ENCODE measurements around the gene CTPS1. TPM values are rescaled to one million over a fixed set of nuclear protein-coding genes. Genes with fewer than 3 reads are reported as not detected.

Gene CTPS1
- total and polyA plus RNA-seq, 2 experiments from 2014 or later: 31.8 to 93.9 TPM

DNA sequence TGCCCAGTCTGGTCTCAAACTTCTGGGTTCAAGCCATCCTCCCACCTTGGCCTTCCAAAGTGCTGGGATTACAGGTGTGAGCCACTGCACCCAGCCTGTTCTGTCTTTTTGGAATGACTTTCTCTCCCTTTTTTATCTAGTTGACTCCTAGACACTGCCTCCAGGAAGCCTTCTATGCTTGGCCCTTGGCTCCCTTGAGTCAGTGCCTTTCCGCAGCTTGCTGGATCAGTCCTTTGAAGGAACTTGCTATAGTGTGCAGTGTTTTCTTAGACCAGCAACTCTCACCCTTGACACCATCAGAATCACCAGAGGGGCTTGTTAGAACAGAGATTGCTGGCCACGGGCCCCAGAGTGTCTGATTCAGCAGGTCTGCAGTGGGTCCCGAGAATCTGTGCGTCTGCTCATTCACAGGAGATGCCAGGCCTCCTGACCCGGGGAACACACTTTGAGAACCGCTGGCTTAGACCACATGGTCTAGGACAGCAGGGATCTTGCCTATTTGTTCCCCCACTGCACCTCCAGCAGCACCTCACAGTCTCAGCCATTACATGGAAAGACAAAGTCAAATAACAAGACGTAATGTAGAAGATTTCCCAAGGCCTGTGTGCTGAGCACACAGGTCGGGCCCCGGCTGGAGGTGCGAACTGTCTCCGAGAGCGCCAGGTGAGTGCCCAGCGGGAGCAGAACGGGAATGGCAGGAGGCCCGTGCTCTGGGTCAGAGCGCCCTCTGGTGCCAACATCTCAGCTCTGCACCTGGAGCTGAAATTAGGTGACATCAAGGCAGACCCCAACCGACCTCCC, 27.4 kb upstream of the CTPS1 start:
- H3K36me3 Mint-ChIP-seq (ENCODE audit: low read depth): no peaks in the 10 kb centered on the region
- H3F3A ChIP-seq (replicated peaks; ENCODE audit: low read depth): 0 out of 2 replicates have a peak, but pooled peaks cover 2% of the 10 kb centered on the region
- H3K9me3 Mint-ChIP-seq: no peaks in the 10 kb centered on the region
- peaks cover 10% of the 10 kb centered on the region for H3K4me1 Mint-ChIP-seq
- H3K27me3 ChIP-seq (ENCODE audit: insufficient read depth): no peaks in the 10 kb centered on the region
- peak; percentile 79 for ATAC-seq
- H3K4me3 ChIP-seq: no peak overlapping the region
- H3K79me2 ChIP-seq (replicated peaks; ENCODE audit: insufficient read depth): no peaks in the 10 kb centered on the region
- no peak for TF ChIP-seq ZNF114 (CRISPR knock-in tag; IDR thresholded peaks at IDR 0.05)
- TF ChIP-seq NANOG (IDR thresholded peaks at IDR 0.05; ENCODE audit: borderline replicate concordance): no peak
- TF ChIP-seq EZH2 (IDR thresholded peaks at IDR 0.05; ENCODE audit: low read depth, unreplicated experiment): no peak
- TF ChIP-seq CREB1 (CRISPR knock-in tag; IDR thresholded peaks at IDR 0.05; ENCODE audit: low read depth): no peak
- TF ChIP-seq, protein P1, sequence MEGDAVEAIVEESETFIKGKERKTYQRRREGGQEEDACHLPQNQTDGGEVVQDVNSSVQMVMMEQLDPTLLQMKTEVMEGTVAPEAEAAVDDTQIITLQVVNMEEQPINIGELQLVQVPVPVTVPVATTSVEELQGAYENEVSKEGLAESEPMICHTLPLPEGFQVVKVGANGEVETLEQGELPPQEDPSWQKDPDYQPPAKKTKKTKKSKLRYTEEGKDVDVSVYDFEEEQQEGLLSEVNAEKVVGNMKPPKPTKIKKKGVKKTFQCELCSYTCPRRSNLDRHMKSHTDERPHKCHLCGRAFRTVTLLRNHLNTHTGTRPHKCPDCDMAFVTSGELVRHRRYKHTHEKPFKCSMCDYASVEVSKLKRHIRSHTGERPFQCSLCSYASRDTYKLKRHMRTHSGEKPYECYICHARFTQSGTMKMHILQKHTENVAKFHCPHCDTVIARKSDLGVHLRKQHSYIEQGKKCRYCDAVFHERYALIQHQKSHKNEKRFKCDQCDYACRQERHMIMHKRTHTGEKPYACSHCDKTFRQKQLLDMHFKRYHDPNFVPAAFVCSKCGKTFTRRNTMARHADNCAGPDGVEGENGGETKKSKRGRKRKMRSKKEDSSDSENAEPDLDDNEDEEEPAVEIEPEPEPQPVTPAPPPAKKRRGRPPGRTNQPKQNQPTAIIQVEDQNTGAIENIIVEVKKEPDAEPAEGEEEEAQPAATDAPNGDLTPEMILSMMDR (conservative IDR thresholded peaks at IDR 0.05; ENCODE audit: low read depth in 2 of 2): peak; percentile 77 to 98
- no peak for TF ChIP-seq ZNF331 (CRISPR knock-in tag; IDR thresholded peaks at IDR 0.05; ENCODE audit: low read depth)
- no peak for TF ChIP-seq STAT1 (IDR thresholded peaks at IDR 0.05; ENCODE audit: unreplicated experiment)
- 0 out of 2 replicates have a peak, but pooled peaks cover 13% of the 10 kb centered on the region for H3K4me1 ChIP-seq (ENCODE audit: insufficient read depth)
- H3K9me2 ChIP-seq (ENCODE audit: insufficient read depth): no peaks in the 10 kb centered on the region
- H3K36me3 ChIP-seq (ENCODE audit: insufficient read depth): no peaks in the 10 kb centered on the region
- peak overlapping the region; percentile 69; the same call in 1 of the 2 replicates for H2AFZ ChIP-seq
- no peak overlapping the region for H3K27ac ChIP-seq (ENCODE audit: low read depth)
- H4K20me1 ChIP-seq (replicated peaks; ENCODE audit: insufficient read depth): no peaks in the 10 kb centered on the region
- peaks cover 16% of the 10 kb centered on the region for H3K27me3 Mint-ChIP-seq (ENCODE audit: insufficient read depth, low read depth, poor library complexity)
- peak; percentile 92 for DNase-seq (ENCODE audit: low spot score)
- 0 out of 3 replicates have a peak overlapping the region, but pooled peaks have one; percentile 23 for H3K4me3 Mint-ChIP-seq
- no peak overlapping the region for H3K4me2 ChIP-seq
- no peak overlapping the region for H3K27ac Mint-ChIP-seq

DNA sequence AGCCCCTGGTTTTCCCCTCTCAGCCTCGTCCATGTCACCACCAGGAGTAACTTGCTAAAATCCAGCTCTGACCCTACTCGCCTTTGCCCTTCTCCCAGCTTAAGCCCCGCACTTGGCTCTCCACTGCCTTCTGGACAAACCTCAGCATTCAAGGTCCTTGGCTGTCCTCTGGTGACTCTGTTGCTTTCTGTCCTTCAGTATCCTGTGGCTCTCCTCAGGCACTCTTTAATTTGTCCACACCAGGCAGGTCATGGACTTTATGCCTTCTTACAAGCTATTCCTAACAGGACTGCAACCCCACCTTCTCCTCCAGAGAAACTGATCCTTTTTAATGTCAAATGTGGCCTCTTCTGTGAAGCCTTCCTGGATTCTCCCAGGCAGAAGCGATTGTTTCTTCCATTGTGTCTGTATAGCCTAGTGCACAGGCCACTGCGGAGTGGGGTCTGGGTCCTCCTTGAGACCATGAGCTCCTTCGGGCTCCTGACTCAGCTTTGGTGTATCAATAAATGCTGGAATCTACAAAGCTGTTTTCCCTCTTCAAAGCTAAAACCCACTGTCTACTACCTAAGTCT, 26.7 kb upstream of the CTPS1 start:
- H3K4me3 Mint-ChIP-seq: no peak overlapping the region
- ATAC-seq (no peak), DNase-seq (ENCODE audit: low spot score) (no peak)
- Histone ChIP-seq H4K20me1 (replicated peaks; ENCODE audit: insufficient read depth) (no peaks in the 10 kb centered on the region), H3K4me2 (no peak overlapping the region), H3K27me3 (ENCODE audit: insufficient read depth) (no peaks in the 10 kb centered on the region), H3K79me2 (replicated peaks; ENCODE audit: insufficient read depth) (no peaks in the 10 kb centered on the region), H3K9me2 (ENCODE audit: insufficient read depth) (no peaks in the 10 kb centered on the region), H2AFZ (peak overlapping the region; percentile 87), H3F3A (replicated peaks; ENCODE audit: low read depth) (0 out of 2 replicates have a peak, but pooled peaks cover 2% of the 10 kb centered on the region), H3K4me1 (ENCODE audit: insufficient read depth) (0 out of 2 replicates have a peak, but pooled peaks cover 13% of the 10 kb centered on the region), H3K36me3 (ENCODE audit: insufficient read depth) (no peaks in the 10 kb centered on the region), H3K4me3 (no peak overlapping the region), H3K27ac (ENCODE audit: low read depth) (no peak overlapping the region)
- H3K9me3 Mint-ChIP-seq: no peaks in the 10 kb centered on the region
- H3K27ac Mint-ChIP-seq: no peak overlapping the region
- peaks cover 16% of the 10 kb centered on the region for H3K27me3 Mint-ChIP-seq (ENCODE audit: insufficient read depth, low read depth, poor library complexity)
- peaks cover 10% of the 10 kb centered on the region for H3K4me1 Mint-ChIP-seq
- H3K36me3 Mint-ChIP-seq (ENCODE audit: low read depth): no peaks in the 10 kb centered on the region
- TF ChIP-seq NANOG (IDR thresholded peaks at IDR 0.05; ENCODE audit: borderline replicate concordance) (no peak), EZH2phosphoT487 (IDR thresholded peaks at IDR 0.05; ENCODE audit: unreplicated experiment) (no peak)
- TF ChIP-seq, protein P2, sequence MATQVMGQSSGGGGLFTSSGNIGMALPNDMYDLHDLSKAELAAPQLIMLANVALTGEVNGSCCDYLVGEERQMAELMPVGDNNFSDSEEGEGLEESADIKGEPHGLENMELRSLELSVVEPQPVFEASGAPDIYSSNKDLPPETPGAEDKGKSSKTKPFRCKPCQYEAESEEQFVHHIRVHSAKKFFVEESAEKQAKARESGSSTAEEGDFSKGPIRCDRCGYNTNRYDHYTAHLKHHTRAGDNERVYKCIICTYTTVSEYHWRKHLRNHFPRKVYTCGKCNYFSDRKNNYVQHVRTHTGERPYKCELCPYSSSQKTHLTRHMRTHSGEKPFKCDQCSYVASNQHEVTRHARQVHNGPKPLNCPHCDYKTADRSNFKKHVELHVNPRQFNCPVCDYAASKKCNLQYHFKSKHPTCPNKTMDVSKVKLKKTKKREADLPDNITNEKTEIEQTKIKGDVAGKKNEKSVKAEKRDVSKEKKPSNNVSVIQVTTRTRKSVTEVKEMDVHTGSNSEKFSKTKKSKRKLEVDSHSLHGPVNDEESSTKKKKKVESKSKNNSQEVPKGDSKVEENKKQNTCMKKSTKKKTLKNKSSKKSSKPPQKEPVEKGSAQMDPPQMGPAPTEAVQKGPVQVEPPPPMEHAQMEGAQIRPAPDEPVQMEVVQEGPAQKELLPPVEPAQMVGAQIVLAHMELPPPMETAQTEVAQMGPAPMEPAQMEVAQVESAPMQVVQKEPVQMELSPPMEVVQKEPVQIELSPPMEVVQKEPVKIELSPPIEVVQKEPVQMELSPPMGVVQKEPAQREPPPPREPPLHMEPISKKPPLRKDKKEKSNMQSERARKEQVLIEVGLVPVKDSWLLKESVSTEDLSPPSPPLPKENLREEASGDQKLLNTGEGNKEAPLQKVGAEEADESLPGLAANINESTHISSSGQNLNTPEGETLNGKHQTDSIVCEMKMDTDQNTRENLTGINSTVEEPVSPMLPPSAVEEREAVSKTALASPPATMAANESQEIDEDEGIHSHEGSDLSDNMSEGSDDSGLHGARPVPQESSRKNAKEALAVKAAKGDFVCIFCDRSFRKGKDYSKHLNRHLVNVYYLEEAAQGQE (IDR thresholded peaks at IDR 0.05; ENCODE audit: unreplicated experiment): no peak
- TF ChIP-seq, protein P3, sequence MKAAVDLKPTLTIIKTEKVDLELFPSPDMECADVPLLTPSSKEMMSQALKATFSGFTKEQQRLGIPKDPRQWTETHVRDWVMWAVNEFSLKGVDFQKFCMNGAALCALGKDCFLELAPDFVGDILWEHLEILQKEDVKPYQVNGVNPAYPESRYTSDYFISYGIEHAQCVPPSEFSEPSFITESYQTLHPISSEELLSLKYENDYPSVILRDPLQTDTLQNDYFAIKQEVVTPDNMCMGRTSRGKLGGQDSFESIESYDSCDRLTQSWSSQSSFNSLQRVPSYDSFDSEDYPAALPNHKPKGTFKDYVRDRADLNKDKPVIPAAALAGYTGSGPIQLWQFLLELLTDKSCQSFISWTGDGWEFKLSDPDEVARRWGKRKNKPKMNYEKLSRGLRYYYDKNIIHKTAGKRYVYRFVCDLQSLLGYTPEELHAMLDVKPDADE (IDR thresholded peaks at IDR 0.05): no peak
